Regular cardiac myocyte (primary cell): Measurements from ENCODE around the gene SLC35E3. TPM values are rescaled to one million over a fixed set of nuclear protein-coding genes. Genes with fewer than 3 reads are reported as not detected.

Experiments
- total RNA-seq: library from RNA; depleted of rRNA; stranded (reverse); fragments of >200 nt; gene quantifications from 2 replicates; pipeline ENCODE4 v1.2.3, GENCODE V29; 2014

Gene SLC35E3
- total RNA-seq, result 3.1 and 4.8 TPM in 2 replicates

DNA sequence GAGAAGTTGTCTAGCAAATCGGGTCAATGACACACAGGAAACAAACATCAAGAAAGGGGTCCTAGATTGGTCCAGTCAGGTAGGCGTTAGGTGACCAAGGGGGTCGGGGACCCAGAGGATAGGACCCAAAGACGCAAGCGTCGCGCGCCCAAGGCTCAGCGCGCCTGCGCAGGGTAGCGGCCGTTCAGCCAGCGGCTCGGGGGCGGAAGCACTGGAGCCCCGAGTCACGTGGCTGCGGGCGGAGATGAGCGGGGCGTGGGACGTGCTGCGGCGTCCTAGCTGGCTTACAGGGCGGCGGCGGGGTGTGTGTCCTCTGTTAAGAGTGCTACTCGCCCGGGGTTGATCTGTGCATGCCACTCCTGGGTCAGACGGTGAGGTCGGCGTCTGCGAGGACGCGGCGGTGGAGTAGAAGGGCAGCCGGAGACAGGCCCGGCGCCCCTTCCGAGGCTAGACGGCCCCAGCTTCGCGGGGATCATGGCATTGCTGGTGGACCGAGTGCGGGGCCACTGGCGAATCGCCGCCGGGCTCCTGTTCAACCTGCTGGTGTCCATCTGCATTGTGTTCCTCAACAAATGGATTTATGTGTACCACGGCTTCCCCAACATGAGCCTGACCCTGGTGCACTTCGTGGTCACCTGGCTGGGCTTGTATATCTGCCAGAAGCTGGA is at the start of gene SLC35E3:
Gene SLC35E3, plus strand, starts transcription at position 273 of the 668 bp plus-strand sequence. Its CDS starts 202 bp downstream, at position 475.

GRCh38 chr12:68807576-68808387 is 61.8 kb downstream of the SLC35E3 start, which contains the start of gene MDM2:
Gene MDM2, plus strand, starts transcription at chr12:68808177. Its CDS starts 301 bp downstream, at chr12:68808478.

Other genes starting within 250 kb of the SLC35E3 start
- 191 and 351 TPM in 2 replicates for gene RAP1B, start 135.3 kb upstream of the SLC35E3 start, total RNA-seq
- gene NUP107, start 59.2 kb upstream of the SLC35E3 start, total RNA-seq, result 32.7 and 72.9 TPM in 2 replicates
- gene MDM2, start 62.0 kb downstream of the SLC35E3 start, total RNA-seq, result 175 and 260 TPM in 2 replicates
- gene CPM, start 187.0 kb downstream of the SLC35E3 start, total RNA-seq, result 16.9 and 19.0 TPM in 2 replicates